GM23248 (cell line): Measurements from ENCODE around the gene MSL3.

Experiments used
- EZH2 ChIP-seq: fragments of 200-600 bp; sonication (generic); IDR thresholded peaks from 2 replicates; pipeline ENCODE4 v1.6.1; 2018; ENCODE audit warnings: antibody characterized with exemption, mild to moderate bottlenecking; ENCODE audit not compliant: insufficient read depth, poor library complexity, severe bottlenecking
- EZH2phosphoT487 ChIP-seq: fragments of 200-600 bp; sonication (generic); IDR thresholded peaks from 2 replicates; pipeline ENCODE4 v1.6.1; 2018; ENCODE audit warnings: antibody characterized with exemption, moderate library complexity, mild to moderate bottlenecking, low read depth; ENCODE audit not compliant: insufficient read depth

DNA sequence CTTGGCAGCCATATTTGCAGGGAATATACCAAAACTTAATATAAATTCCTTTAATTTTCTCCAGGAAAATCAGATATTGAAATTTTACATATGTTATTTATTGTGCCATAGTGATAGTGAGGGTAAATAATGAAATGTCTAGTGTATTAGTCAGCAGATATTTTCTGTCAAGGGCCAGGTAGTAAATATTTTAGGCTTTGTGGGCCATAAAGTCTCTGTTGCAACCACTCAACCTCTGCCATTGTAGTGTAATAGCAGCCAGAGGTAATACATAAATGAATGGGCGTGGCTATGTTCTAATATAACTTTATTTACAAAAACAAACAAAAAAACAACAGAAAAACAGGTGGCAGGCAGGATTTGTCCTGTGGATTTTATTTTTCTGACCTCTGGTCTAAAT, 33.5 kb downstream of the MSL3 start:
- TF ChIP-seq EZH2 (no peak), EZH2phosphoT487 (no peak)
